KMS-11 (cell line): ENCODE results near the gene CC2D2A.

Experiments used
- H2AFZ ChIP-seq: fragments of 200-600 bp; sonication (generic); 2 replicates; pipeline ENCODE4 v1.6.1; 2016; ENCODE audit warnings: antibody characterized with exemption, mixed run types, low read depth
- H3K27ac ChIP-seq: fragments of 200-600 bp; sonication (generic); 2 replicates; pipeline ENCODE4 v1.6.1; 2016; ENCODE audit warnings: mild to moderate bottlenecking, mixed run types
- H3K27me3 ChIP-seq: fragments of 200-600 bp; sonication (generic); 2 replicates; pipeline ENCODE4 v1.6.1; 2017; ENCODE audit warnings: mild to moderate bottlenecking, low read depth, mixed run types, moderate library complexity; ENCODE audit not compliant: insufficient read depth
- H3K36me3 ChIP-seq: fragments of 200-600 bp; sonication (generic); 2 replicates; pipeline ENCODE4 v1.6.1; 2017; ENCODE audit warnings: mild to moderate bottlenecking, mixed run types; ENCODE audit not compliant: insufficient read depth
- H3K4me1 ChIP-seq: fragments of 200-600 bp; sonication (generic); 2 replicates; pipeline ENCODE4 v1.6.1; 2016; ENCODE audit warnings: mild to moderate bottlenecking, low read depth, mixed run types; ENCODE audit not compliant: poor library complexity, severe bottlenecking
- H3K4me2 ChIP-seq: fragments of 200-600 bp; sonication (generic); 2 replicates; pipeline ENCODE4 v1.7.0; 2016; ENCODE audit warnings: mild to moderate bottlenecking, mixed run types
- H3K4me3 ChIP-seq: fragments of 200-600 bp; sonication (generic); IDR thresholded peaks from 2 replicates; pipeline ENCODE4 v1.6.1; 2017; ENCODE audit warnings: low read depth, low read length, mixed read lengths; ENCODE audit not compliant: insufficient read depth
- H3K79me2 ChIP-seq: fragments of 200-600 bp; sonication (generic); 2 replicates; pipeline ENCODE4 v1.6.1; 2016; ENCODE audit warnings: low read depth, mixed run types; ENCODE audit not compliant: insufficient read depth
- H3K9ac ChIP-seq: fragments of 200-600 bp; sonication (generic); 2 replicates; pipeline ENCODE4 v1.6.1; 2016; ENCODE audit warnings: mild to moderate bottlenecking, mixed run types
- H4K20me1 ChIP-seq: fragments of 200-600 bp; sonication (generic); 2 replicates; pipeline ENCODE4 v1.6.1; 2016; ENCODE audit warnings: mild to moderate bottlenecking, mixed run types; ENCODE audit not compliant: insufficient read depth
- CTCF ChIP-seq: fragments of 200-600 bp; sonication (generic); conservative IDR thresholded peaks from 2 replicates; pipeline ENCODE4 v1.6.1; 2017; ENCODE audit warnings: low read depth, mild to moderate bottlenecking, antibody characterized with exemption, low read length, moderate library complexity, mixed read lengths

The CC2D2A gene

GRCh38 chr4:15636818-15637217 is 167.1 kb downstream of the CC2D2A start:
- no peak overlapping the region for H2AFZ ChIP-seq
- H3K4me2 ChIP-seq = no peak overlapping the region
- H3K4me1 ChIP-seq = no peaks in the 10 kb centered on the region
- TF ChIP-seq CTCF = no peak
- no peaks in the 10 kb centered on the region for H3K27me3 ChIP-seq
- H4K20me1 ChIP-seq = no peaks in the 10 kb centered on the region
- H3K4me3 ChIP-seq = no peak overlapping the region
- no peak overlapping the region for H3K27ac ChIP-seq
- H3K36me3 ChIP-seq = no peaks in the 10 kb centered on the region
- no peaks in the 10 kb centered on the region for H3K79me2 ChIP-seq
- H3K9ac ChIP-seq = no peak overlapping the region

GRCh38 chr4:15638418-15638817 is 168.7 kb downstream of the CC2D2A start:
- Histone ChIP-seq H3K79me2 (no peaks in the 10 kb centered on the region), H4K20me1 (no peaks in the 10 kb centered on the region), H3K27ac (no peak overlapping the region), H2AFZ (no peak overlapping the region), H3K4me2 (no peak overlapping the region), H3K36me3 (no peaks in the 10 kb centered on the region), H3K27me3 (no peaks in the 10 kb centered on the region), H3K9ac (no peak overlapping the region), H3K4me1 (no peaks in the 10 kb centered on the region), H3K4me3 (no peak overlapping the region)
- no peak for TF ChIP-seq CTCF

- peaks cover 34% of the 10 kb centered on the region for H3K4me1 ChIP-seq
- H3K27me3 ChIP-seq = no peaks in the 10 kb centered on the region
- no peak overlapping the region for H2AFZ ChIP-seq
- H3K27ac ChIP-seq = no peak overlapping the region
- H4K20me1 ChIP-seq = no peaks in the 10 kb centered on the region
- H3K4me2 ChIP-seq = no peak overlapping the region
- H3K36me3 ChIP-seq = no peaks in the 10 kb centered on the region
- H3K4me3 ChIP-seq = no peak overlapping the region
- H3K9ac ChIP-seq = no peak overlapping the region
- H3K79me2 ChIP-seq = peaks cover 43% of the 10 kb centered on the region
- TF ChIP-seq CTCF = no peak
Observed at GRCh38 chr4:15648600-15648999, 178.9 kb downstream of the CC2D2A start.

GRCh38 chr4:15649914-15650545 is 180.3 kb downstream of the CC2D2A start:
- Histone ChIP-seq H3K4me3 (no peak overlapping the region), H3K4me2 (0 out of 2 replicates have a peak overlapping the region, but pooled peaks have one; percentile 37), H3K9ac (no peak overlapping the region)

More at GRCh38 chr4:15649914-15650545, 180.3 kb downstream of the CC2D2A start:
- no peaks in the 10 kb centered on the region for H3K36me3 ChIP-seq
- H4K20me1 ChIP-seq = no peaks in the 10 kb centered on the region
- peaks cover 50% of the 10 kb centered on the region for H3K79me2 ChIP-seq
- H2AFZ ChIP-seq = no peak overlapping the region
- no peak overlapping the region for H3K27ac ChIP-seq
- peaks cover 34% of the 10 kb centered on the region for H3K4me1 ChIP-seq
- peak; percentile 65 for TF ChIP-seq CTCF
- H3K27me3 ChIP-seq = no peaks in the 10 kb centered on the region
